Parathyroid adenoma (tissue), 2 donors: ENCODE measurements around the gene FAM53B.

Source experiments
- H2AFZ ChIP-seq: fragments of 300-600 bp; sonication (generic); one replicate; pipeline ENCODE4 v1.7.0; 2017; ENCODE audit warnings: antibody characterized with exemption, mild to moderate bottlenecking
- H3K27ac ChIP-seq: fragments of 300-600 bp; sonication (generic); one replicate; pipeline ENCODE4 v1.7.0; 2017
- H3K27me3 ChIP-seq: fragments of 300-600 bp; sonication (generic); one replicate; pipeline ENCODE4 v1.7.0; 2017; ENCODE audit warnings: low read length; ENCODE audit not compliant: control insufficient read depth, insufficient read depth
- H3K36me3 ChIP-seq: fragments of 300-600 bp; sonication (generic); one replicate; pipeline ENCODE4 v1.7.0; 2017; ENCODE audit warnings: low read length; ENCODE audit not compliant: control insufficient read depth, insufficient read depth
- H3K4me1 ChIP-seq: fragments of 300-600 bp; sonication (generic); one replicate; pipeline ENCODE4 v1.7.0; 2017; ENCODE audit warnings: control low read depth
- H3K4me2 ChIP-seq: fragments of 300-600 bp; sonication (generic); one replicate; pipeline ENCODE4 v1.7.0; 2017; ENCODE audit warnings: low read length
- H3K4me3 ChIP-seq: fragments of 300-600 bp; sonication (generic); one replicate; pipeline ENCODE4 v1.7.0; 2017; ENCODE audit warnings: low read depth, low read length
- H3K79me2 ChIP-seq: fragments of 300-600 bp; sonication (generic); one replicate; pipeline ENCODE4 v1.7.0; 2017; ENCODE audit warnings: control low read depth
- H3K9ac ChIP-seq: fragments of 300-600 bp; sonication (generic); one replicate; pipeline ENCODE4 v1.7.0; 2017; ENCODE audit warnings: mild to moderate bottlenecking
- H3K9me3 ChIP-seq: fragments of 300-600 bp; sonication (generic); one replicate; pipeline ENCODE4 v1.7.0; 2017; ENCODE audit warnings: low read length; ENCODE audit not compliant: control insufficient read depth
- CTCF ChIP-seq: fragments of 300-600 bp; sonication (generic); IDR thresholded peaks from one replicate; pipeline ENCODE4 v1.7.0; 2017; ENCODE audit warnings: antibody characterized with exemption, mild to moderate bottlenecking
- donor health status: primary hyperparathyroidism.

The FAM53B gene

GRCh38 chr10:124651402-124651891 lies 92.7 kb downstream of the FAM53B start:
- H3K4me2 ChIP-seq = no peak overlapping the region
- no peak overlapping the region for H2AFZ ChIP-seq
- no peak overlapping the region for H3K4me3 ChIP-seq
- H3K27me3 ChIP-seq = no peaks in the 10 kb centered on the region
- peak overlapping the region; percentile 16 for H3K27ac ChIP-seq
- peaks cover 68% of the 10 kb centered on the region for H3K79me2 ChIP-seq
- H3K9me3 ChIP-seq = no peaks in the 10 kb centered on the region
- H3K4me1 ChIP-seq = peaks cover 39% of the 10 kb centered on the region
- TF ChIP-seq CTCF = no peak
- H3K36me3 ChIP-seq = no peaks in the 10 kb centered on the region
- H3K9ac ChIP-seq = no peak overlapping the region

- Histone ChIP-seq H3K4me1 (peaks cover 45% of the 10 kb centered on the region), H3K4me3 (no peak overlapping the region), H3K9ac (no peak overlapping the region), H3K27ac (peak overlapping the region; percentile 94), H3K4me2 (no peak overlapping the region), H3K27me3 (no peaks in the 10 kb centered on the region), H3K79me2 (peaks cover 63% of the 10 kb centered on the region), H3K36me3 (no peaks in the 10 kb centered on the region), H2AFZ (no peak overlapping the region), H3K9me3 (no peaks in the 10 kb centered on the region)
- TF ChIP-seq CTCF = no peak
Measured at GRCh38 chr10:124650820-124651401, 93.3 kb downstream of the FAM53B start.

- H3K4me3 ChIP-seq = no peak overlapping the region
- no peak overlapping the region for H3K4me2 ChIP-seq
- no peak overlapping the region for H2AFZ ChIP-seq
- H3K4me1 ChIP-seq = peaks cover 51% of the 10 kb centered on the region
- H3K27me3 ChIP-seq = no peaks in the 10 kb centered on the region
- peak overlapping the region; percentile 94 for H3K27ac ChIP-seq
- H3K9ac ChIP-seq = no peak overlapping the region
- no peak for TF ChIP-seq CTCF
- no peaks in the 10 kb centered on the region for H3K36me3 ChIP-seq
- H3K9me3 ChIP-seq = no peaks in the 10 kb centered on the region
- H3K79me2 ChIP-seq = peaks cover 59% of the 10 kb centered on the region
Measured at GRCh38 chr10:124650263-124650662, 93.9 kb downstream of the FAM53B start.

GRCh38 chr10:124649214-124649613 lies 95.0 kb downstream of the FAM53B start:
- no peak overlapping the region for H3K9ac ChIP-seq
- H3K27me3 ChIP-seq = no peaks in the 10 kb centered on the region
- H3K4me2 ChIP-seq = no peak overlapping the region
- H3K4me1 ChIP-seq = peaks cover 62% of the 10 kb centered on the region
- no peaks in the 10 kb centered on the region for H3K36me3 ChIP-seq
- no peak overlapping the region for H3K4me3 ChIP-seq
- H3K9me3 ChIP-seq = no peaks in the 10 kb centered on the region
- peak; percentile 23 for TF ChIP-seq CTCF
- H3K79me2 ChIP-seq = peaks cover 61% of the 10 kb centered on the region
- H3K27ac ChIP-seq = peak overlapping the region; percentile 94
- H2AFZ ChIP-seq = peak overlapping the region; percentile 0

GRCh38 chr10:124648738-124649137 lies 95.4 kb downstream of the FAM53B start:
- H3K27ac ChIP-seq = peak overlapping the region; percentile 94
- H3K36me3 ChIP-seq = no peaks in the 10 kb centered on the region
- peak overlapping the region; percentile 43 for H2AFZ ChIP-seq
- peaks cover 64% of the 10 kb centered on the region for H3K79me2 ChIP-seq
- H3K27me3 ChIP-seq = no peaks in the 10 kb centered on the region
- no peaks in the 10 kb centered on the region for H3K9me3 ChIP-seq
- peak overlapping the region; percentile 6 for H3K9ac ChIP-seq
- H3K4me2 ChIP-seq = peak overlapping the region; percentile 8
- H3K4me3 ChIP-seq = no peak overlapping the region
- H3K4me1 ChIP-seq = peaks cover 63% of the 10 kb centered on the region
- no peak for TF ChIP-seq CTCF
